Fibroblast of lung (primary cell): ENCODE measurements around the gene LRRC8E. TPM values are rescaled to one million over a fixed set of nuclear protein-coding genes. Genes with fewer than 3 reads are reported as not detected.

ENCODE experiments used
- DNase-seq, 2 donors: peaks; one replicate each; pipeline versions ENCODE4 v3.0.0 to v3.0.0-alpha.2; 2010; ENCODE audit warnings: low read depth in 2 of 2
- H2AFZ ChIP-seq: 2 replicates; pipeline ENCODE4 v1.5.1; 2012; ENCODE audit warnings: low read length, control low read depth, inconsistent platforms
- H3K27ac ChIP-seq: 2 replicates; pipeline ENCODE4 v1.5.1; 2011; ENCODE audit warnings: low read length, control low read depth; ENCODE audit not compliant: insufficient read depth
- H3K27me3 ChIP-seq: 2 replicates; pipeline ENCODE4 v1.5.1; 2011; ENCODE audit warnings: mild to moderate bottlenecking, low read length; ENCODE audit not compliant: control insufficient read depth, insufficient read depth
- H3K36me3 ChIP-seq: 2 replicates; pipeline ENCODE4 v1.5.1; 2011; ENCODE audit warnings: low read length; ENCODE audit not compliant: control insufficient read depth, insufficient read depth
- H3K4me1 ChIP-seq: 2 replicates; pipeline ENCODE4 v1.5.1; 2011; ENCODE audit warnings: low read length; ENCODE audit not compliant: control insufficient read depth, insufficient read depth; ENCODE audit errors: extremely low read depth
- H3K4me2 ChIP-seq: 2 replicates; pipeline ENCODE4 v1.5.1; 2011; ENCODE audit warnings: low read length, control low read depth; ENCODE audit not compliant: insufficient read depth; ENCODE audit errors: extremely low read depth
- H3K4me3 ChIP-seq, 4 experiments: fragments of 200-600 bp in 1 of 4; sonication (generic) in 1 of 4; replicated peaks in 1 of 4; 2 replicates each; pipeline ENCODE4 v1.5.1; 2011 to 2016; ENCODE audit warnings: low read length in 4 of 4, low read depth in 3 of 4, mild to moderate bottlenecking in 3 of 4, control low read depth in 2 of 4, inconsistent platforms in 1 of 4, mixed read lengths in 1 of 4; ENCODE audit not compliant: insufficient read depth in 1 of 4; ENCODE audit errors: control extremely low read depth in 1 of 4
- H3K79me2 ChIP-seq: 2 replicates; pipeline ENCODE4 v1.5.1; 2012; ENCODE audit warnings: mild to moderate bottlenecking, low read length, inconsistent platforms; ENCODE audit not compliant: control insufficient read depth, insufficient read depth
- H3K9ac ChIP-seq: 2 replicates; pipeline ENCODE4 v1.5.1; 2011; ENCODE audit warnings: mild to moderate bottlenecking, low read length, control low read depth; ENCODE audit not compliant: insufficient read depth
- H3K9me3 ChIP-seq: 2 replicates; pipeline ENCODE4 v1.5.1; 2012; ENCODE audit warnings: low read depth, low read length; ENCODE audit not compliant: control insufficient read depth, insufficient read depth
- H4K20me1 ChIP-seq: 2 replicates; pipeline ENCODE4 v1.5.1; 2011; ENCODE audit warnings: low read length; ENCODE audit not compliant: control insufficient read depth, insufficient read depth; ENCODE audit errors: extremely low read depth
- EZH2 ChIP-seq: IDR thresholded peaks from 2 replicates; pipeline ENCODE4 v1.5.1; 2012; ENCODE audit warnings: low read length, control low read depth, mild to moderate bottlenecking; ENCODE audit errors: missing control alignments
- polyA plus RNA-seq, 2 donors: library from polyadenylated mRNA; depleted of rRNA in 1 of 2; stranded (reverse) in 1 of 2; unstranded in 1 of 2; fragments of >200 nt; gene quantifications; 2 replicates each; pipeline ENCODE4 v1.2.1, GENCODE V29; 2011 to 2012; ENCODE audit warnings: missing spikeins in 1 of 2
- total RNA-seq: library from RNA; depleted of rRNA; stranded (reverse); fragments of >200 nt; gene quantifications from 2 replicates; pipeline ENCODE4 v1.2.1, GENCODE V29; 2014
- TF ChIP-seq, protein P1 (sequence below), 2 donors: IDR thresholded peaks in 1 of 2; conservative IDR thresholded peaks in 1 of 2; 1 replicate in 1 of 2; 2 replicates in 1 of 2; pipeline ENCODE4 v1.5.1; 2011 to 2012; ENCODE audit warnings: low read length in 2 of 2, control low read depth in 1 of 2, inconsistent platforms in 1 of 2, low read depth in 1 of 2, mild to moderate bottlenecking in 1 of 2

Gene LRRC8E
- total and polyA plus RNA-seq, 2 donors (not counting 1 experiment from before 2014, with no cell fraction given): 3.0 to 3.7 TPM

GRCh38 chr19:7931221-7932061, 43.1 kb downstream of the LRRC8E start:
- no peak overlapping the region for H3K4me3 ChIP-seq
- no peak for TF ChIP-seq EZH2
- TF ChIP-seq, protein P1, sequence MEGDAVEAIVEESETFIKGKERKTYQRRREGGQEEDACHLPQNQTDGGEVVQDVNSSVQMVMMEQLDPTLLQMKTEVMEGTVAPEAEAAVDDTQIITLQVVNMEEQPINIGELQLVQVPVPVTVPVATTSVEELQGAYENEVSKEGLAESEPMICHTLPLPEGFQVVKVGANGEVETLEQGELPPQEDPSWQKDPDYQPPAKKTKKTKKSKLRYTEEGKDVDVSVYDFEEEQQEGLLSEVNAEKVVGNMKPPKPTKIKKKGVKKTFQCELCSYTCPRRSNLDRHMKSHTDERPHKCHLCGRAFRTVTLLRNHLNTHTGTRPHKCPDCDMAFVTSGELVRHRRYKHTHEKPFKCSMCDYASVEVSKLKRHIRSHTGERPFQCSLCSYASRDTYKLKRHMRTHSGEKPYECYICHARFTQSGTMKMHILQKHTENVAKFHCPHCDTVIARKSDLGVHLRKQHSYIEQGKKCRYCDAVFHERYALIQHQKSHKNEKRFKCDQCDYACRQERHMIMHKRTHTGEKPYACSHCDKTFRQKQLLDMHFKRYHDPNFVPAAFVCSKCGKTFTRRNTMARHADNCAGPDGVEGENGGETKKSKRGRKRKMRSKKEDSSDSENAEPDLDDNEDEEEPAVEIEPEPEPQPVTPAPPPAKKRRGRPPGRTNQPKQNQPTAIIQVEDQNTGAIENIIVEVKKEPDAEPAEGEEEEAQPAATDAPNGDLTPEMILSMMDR (conservative IDR thresholded peaks at IDR 0.05 in 1 of 2, IDR thresholded peaks at IDR 0.05 in 1 of 2; ENCODE audit: low read depth in 1 of 2, low read length in 2 of 2): no peak
- peaks cover 21% of the 10 kb centered on the region for H3K4me1 ChIP-seq
- H3K27ac ChIP-seq: no peak overlapping the region
- H3K9ac ChIP-seq: no peak overlapping the region
- DNase-seq: no peak
- no peaks in the 10 kb centered on the region for H3K79me2 ChIP-seq
- no peak overlapping the region for H3K4me2 ChIP-seq
- no peaks in the 10 kb centered on the region for H4K20me1 ChIP-seq
- H3K9me3 ChIP-seq: no peaks in the 10 kb centered on the region
- no peaks in the 10 kb centered on the region for H3K27me3 ChIP-seq
- H2AFZ ChIP-seq: no peak overlapping the region
- peaks cover 41% of the 10 kb centered on the region for H3K36me3 ChIP-seq

DNA sequence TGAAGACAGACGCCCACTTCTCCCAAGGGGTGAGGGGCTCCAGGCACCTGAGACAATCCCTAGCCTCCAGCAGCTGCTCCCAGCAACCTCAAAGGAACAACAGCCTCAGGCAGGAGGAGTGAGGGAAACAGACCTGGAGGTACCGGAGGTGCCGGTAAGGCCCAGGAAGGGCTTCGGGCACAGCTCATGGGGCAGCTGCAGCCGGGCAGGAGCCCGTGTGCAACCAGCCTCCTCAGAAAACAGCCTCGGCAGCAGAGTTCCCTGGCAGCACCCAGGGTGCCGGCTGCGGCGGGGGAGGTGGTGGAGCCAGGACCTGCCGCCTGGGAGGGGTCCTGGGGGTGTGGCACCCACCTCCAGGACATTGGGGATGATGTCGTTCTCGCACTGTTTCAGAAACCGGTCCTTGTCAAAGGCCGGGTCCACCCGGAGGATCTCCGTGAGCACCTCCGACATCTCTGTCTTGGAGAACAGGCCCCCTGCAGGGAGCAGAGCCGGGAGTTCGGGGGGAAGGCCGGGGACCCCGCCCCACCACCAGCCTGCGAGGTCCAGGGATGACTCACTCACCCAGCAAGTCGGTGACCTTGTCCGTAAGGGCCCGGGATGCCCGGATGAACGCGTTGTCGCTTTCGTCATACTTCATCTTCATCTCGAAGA, 44.1 kb downstream of the LRRC8E start:
- H2AFZ ChIP-seq: no peak overlapping the region
- TF ChIP-seq, protein P1 (conservative IDR thresholded peaks at IDR 0.05 in 1 of 2, IDR thresholded peaks at IDR 0.05 in 1 of 2; ENCODE audit: low read depth in 1 of 2, low read length in 2 of 2): no peak
- no peak for TF ChIP-seq EZH2
- no peak overlapping the region for H3K4me2 ChIP-seq
- no peak overlapping the region for H3K4me3 ChIP-seq
- no peaks in the 10 kb centered on the region for H3K79me2 ChIP-seq
- H3K27me3 ChIP-seq: no peaks in the 10 kb centered on the region
- no peaks in the 10 kb centered on the region for H4K20me1 ChIP-seq
- H3K27ac ChIP-seq: no peak overlapping the region
- peaks cover 21% of the 10 kb centered on the region for H3K4me1 ChIP-seq
- H3K9ac ChIP-seq: no peak overlapping the region
- H3K9me3 ChIP-seq: no peaks in the 10 kb centered on the region
- peaks cover 41% of the 10 kb centered on the region for H3K36me3 ChIP-seq
- no peak for DNase-seq

DNA sequence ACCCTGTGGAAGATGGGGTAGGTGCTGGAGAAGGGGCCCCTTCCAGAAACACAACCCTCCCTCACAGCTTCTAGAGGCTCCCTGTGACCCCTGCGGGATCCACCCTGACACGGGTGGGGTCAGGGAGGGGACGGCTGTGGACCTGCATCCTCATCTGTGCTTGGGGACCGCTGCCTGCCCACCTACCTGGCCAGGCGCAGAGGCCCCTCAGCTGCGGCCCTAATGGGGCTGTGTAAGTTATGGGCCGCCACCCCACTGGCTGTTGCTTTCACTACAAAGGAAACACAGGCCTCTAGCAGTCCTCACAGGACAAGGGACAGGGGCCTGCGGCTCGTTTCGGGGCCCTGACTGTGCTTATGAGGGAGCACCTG, 44.6 kb downstream of the LRRC8E start:
- Histone ChIP-seq H3K4me3 (no peak overlapping the region), H3K27ac (no peak overlapping the region), H3K79me2 (no peaks in the 10 kb centered on the region), H3K4me2 (no peak overlapping the region), H3K4me1 (peaks cover 17% of the 10 kb centered on the region), H4K20me1 (no peaks in the 10 kb centered on the region), H3K9me3 (no peaks in the 10 kb centered on the region), H3K27me3 (no peaks in the 10 kb centered on the region), H3K9ac (no peak overlapping the region), H2AFZ (no peak overlapping the region), H3K36me3 (peaks cover 40% of the 10 kb centered on the region)
- DNase-seq: no peak
- TF ChIP-seq, protein P1 (conservative IDR thresholded peaks at IDR 0.05 in 1 of 2, IDR thresholded peaks at IDR 0.05 in 1 of 2; ENCODE audit: low read depth in 1 of 2, low read length in 2 of 2): no peak
- no peak for TF ChIP-seq EZH2
